Right lobe of liver (tissue), 6 donors: ENCODE measurements around the gene KCNQ1. TPM values are rescaled to one million over a fixed set of nuclear protein-coding genes. Genes with fewer than 3 reads are reported as not detected.

ENCODE experiments used
- ATAC-seq, 4 donors: fragments of 200-7000 bp; cut with Tn5 transposase; one replicate each; pipeline ENCODE4 v1.9.1; 2020; ENCODE audit warnings: mild to moderate bottlenecking in 4 of 4, moderate library complexity in 4 of 4
- DNase-seq, 3 donors: peaks; one replicate each; pipeline ENCODE4 v3.0.0-alpha.2; 2020
- H3K27ac ChIP-seq, 3 donors: fragments of 200-600 bp; one replicate each; pipeline ENCODE4 v1.8.0; 2022
- H3K27me3 ChIP-seq, 2 donors: fragments of 200-600 bp; one replicate each; pipeline ENCODE4 v1.8.0; 2022
- H3K36me3 ChIP-seq, 4 donors: fragments of 200-600 bp; sonication (generic) in 1 of 4; one replicate each; pipeline versions ENCODE4 v1.5.1 to v1.8.0; 2017 to 2022; ENCODE audit warnings: control low read depth in 1 of 4
- H3K4me1 ChIP-seq, 4 donors: fragments of 200-600 bp; sonication (generic) in 1 of 4; one replicate each; pipeline versions ENCODE4 v1.5.1 to v1.8.0; 2017 to 2022; ENCODE audit warnings: control low read depth in 1 of 4
- H3K4me3 ChIP-seq, 3 donors: fragments of 200-600 bp; one replicate each; pipeline ENCODE4 v1.8.0; 2022
- H3K9me3 ChIP-seq, 4 donors: fragments of 200-600 bp; sonication (generic) in 1 of 4; one replicate each; pipeline versions ENCODE4 v1.5.1 to v1.8.0; 2017 to 2022; ENCODE audit warnings: control low read depth in 1 of 4
- POLR2A ChIP-seq: fragments of 450-650 bp; IDR thresholded peaks from one replicate; pipeline ENCODE4 v1.6.1; 2017; ENCODE audit warnings: antibody characterized with exemption, mild to moderate bottlenecking
- WGBS: methylation state at CpG from one replicate; pipeline ENCODE4 v1.1.6; 2018; ENCODE audit warnings: low coverage, low lambda C conversion rate; ENCODE audit not compliant: insufficient coverage; ENCODE audit errors: missing lambda C conversion rate; 5-methylcytosine and 5-hydroxymethylcytosine counted together
- intact Hi-C, 2 donors: fragments of 100-400 bp; cut with DNase I; formaldehyde crosslinking; loops; one replicate each; pipeline versions ENCODE4 v1.11.2 to v1.14.1; 2022
- total RNA-seq, 6 experiments: library from RNA; depleted of rRNA in 2 of 6; stranded (reverse); fragments of >200 nt in 2 of 6; fragmentation: NEBNext Ultra II Directional in 3 of 6; extraction: Animal tissue kit (Norgen Biotek cat#: 25700) in 3 of 6; gene quantifications; one replicate each; pipeline versions ENCODE4 v1.1.0 to v1.2.4, GENCODE V29; 2016 to 2023
- TF ChIP-seq, protein P1 (sequence below), 4 donors: fragments of 200-600 bp in 3 of 4; fragments of 450-650 bp in 1 of 4; IDR thresholded peaks; one replicate each; pipeline versions ENCODE4 v1.5.1 to v1.8.0; 2016 to 2022; ENCODE audit warnings: antibody characterized with exemption in 4 of 4, mild to moderate bottlenecking in 2 of 4
- donor health status: DM: no; HTN: yes; CAD: no.
- donor health status: DM: no; HTN: no; CAD: no.
- donor health status: DM: no; HTN: no; CAD: no.
- donor health status: DM: no; HTN: yes; CAD: no.
- donor health status: DM: no; HTN: yes; CAD: no.

Gene KCNQ1
- total RNA-seq, 6 experiments from 2014 or later: 0.61 to 2.4 (median 1.8) TPM

DNA sequence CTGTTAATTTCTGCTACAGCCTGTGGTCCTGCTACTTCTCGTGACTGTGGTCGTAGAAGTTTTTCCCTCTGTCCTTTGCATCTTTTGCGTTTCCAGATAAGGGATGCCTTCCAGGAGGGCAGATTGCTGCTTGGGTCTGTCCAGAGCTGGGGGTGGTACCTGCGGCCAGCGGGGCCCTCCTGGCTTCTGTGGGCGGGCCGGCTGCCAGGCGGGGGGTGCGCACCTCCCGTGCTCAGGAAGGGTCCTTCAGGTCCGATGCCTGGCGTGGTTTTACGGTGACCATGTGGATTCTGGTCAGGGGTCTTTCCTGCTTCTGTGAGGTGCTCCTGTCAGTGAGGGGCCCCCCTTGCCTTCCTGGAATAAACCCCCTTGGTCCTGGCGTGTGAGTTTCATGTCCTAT lies 84.8 kb downstream of the KCNQ1 start:
- H3K27ac ChIP-seq: no peak overlapping the region
- intact Hi-C loops: loop anchor here (2.0 to 10.0 kb wide), 3 partner anchors 101 to 358 kb away; partner anchors contain the start of gene CDKN1C (in 1 of the 2)
- peak in 2 of 3 donors; percentile 15 to 35 for DNase-seq
- no peaks in the 10 kb centered on the region for H3K9me3 ChIP-seq
- H3K27me3 ChIP-seq: no peaks in the 10 kb centered on the region
- peaks cover 0 to 5% (median 0%) of the 10 kb centered on the region in 4 donors for H3K4me1 ChIP-seq
- no peaks in the 10 kb centered on the region for H3K36me3 ChIP-seq
- 62% methylated on average over 3 of the region's 14 CpGs for WGBS
- TF ChIP-seq, protein P1, sequence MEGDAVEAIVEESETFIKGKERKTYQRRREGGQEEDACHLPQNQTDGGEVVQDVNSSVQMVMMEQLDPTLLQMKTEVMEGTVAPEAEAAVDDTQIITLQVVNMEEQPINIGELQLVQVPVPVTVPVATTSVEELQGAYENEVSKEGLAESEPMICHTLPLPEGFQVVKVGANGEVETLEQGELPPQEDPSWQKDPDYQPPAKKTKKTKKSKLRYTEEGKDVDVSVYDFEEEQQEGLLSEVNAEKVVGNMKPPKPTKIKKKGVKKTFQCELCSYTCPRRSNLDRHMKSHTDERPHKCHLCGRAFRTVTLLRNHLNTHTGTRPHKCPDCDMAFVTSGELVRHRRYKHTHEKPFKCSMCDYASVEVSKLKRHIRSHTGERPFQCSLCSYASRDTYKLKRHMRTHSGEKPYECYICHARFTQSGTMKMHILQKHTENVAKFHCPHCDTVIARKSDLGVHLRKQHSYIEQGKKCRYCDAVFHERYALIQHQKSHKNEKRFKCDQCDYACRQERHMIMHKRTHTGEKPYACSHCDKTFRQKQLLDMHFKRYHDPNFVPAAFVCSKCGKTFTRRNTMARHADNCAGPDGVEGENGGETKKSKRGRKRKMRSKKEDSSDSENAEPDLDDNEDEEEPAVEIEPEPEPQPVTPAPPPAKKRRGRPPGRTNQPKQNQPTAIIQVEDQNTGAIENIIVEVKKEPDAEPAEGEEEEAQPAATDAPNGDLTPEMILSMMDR (IDR thresholded peaks at IDR 0.05): no peak
- no peak for TF ChIP-seq POLR2A
- no peak overlapping the region for H3K4me3 ChIP-seq
- ATAC-seq: no peak

DNA sequence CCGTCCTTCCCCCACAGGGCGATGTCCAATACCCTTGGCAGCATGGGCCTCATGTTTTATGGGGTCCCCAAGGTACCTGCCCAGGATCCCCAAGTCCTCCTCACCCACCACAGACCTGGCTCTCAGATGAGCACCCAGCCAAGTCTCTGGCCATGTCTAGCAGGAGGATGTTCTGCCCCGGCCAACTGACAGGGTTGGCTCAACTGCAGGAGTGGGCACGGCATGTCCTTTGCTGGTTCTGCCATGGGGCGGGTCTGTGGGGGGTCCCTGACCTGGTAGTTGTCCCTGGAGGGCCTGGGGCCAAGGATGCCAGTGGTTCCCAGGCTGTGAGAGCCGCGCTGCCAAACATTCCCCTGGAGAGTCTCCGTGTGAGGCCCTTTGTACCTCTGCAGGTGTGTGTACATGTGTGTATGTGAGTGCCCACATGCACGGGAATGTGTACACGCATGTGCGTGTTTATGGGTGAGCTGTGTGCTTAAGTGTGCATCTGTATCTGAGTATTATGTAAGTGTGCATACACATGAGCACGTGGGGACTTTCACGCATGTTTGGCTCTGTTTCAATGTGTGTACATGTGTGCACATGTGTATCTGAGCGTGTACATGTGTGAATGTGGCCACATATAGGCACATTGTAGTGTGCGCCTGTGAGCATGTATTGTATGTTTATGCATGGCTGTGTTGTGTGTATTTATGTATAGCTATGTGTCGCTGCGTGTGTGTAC lies 85.5 kb downstream of the KCNQ1 start:
- WGBS: 67% methylated on average over 8 of the region's 17 CpGs
- TF ChIP-seq, protein P1 (IDR thresholded peaks at IDR 0.05): no peak
- TF ChIP-seq POLR2A: no peak

DNA sequence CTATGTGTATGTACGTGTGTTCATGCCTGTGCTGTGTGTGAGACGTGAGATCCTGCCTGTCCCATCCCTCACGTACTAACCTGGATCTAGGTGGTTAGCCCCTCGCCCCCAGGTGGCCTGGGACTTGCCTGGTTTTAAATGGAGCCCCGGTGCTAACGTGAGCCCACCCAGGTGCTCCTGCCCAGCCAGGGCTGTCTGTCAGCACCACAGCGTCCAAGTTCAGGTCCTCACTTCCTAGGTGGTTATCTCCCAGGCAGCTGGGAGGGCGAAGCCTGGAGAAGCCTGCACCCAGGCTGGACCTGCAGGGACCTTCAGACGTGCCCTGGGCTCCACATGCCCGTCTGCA lies 86.0 kb downstream of the KCNQ1 start:
- no peak for TF ChIP-seq POLR2A
- TF ChIP-seq, protein P1 (IDR thresholded peaks at IDR 0.05): no peak

More for the DNA sequence above, 85.5 kb downstream of the KCNQ1 start:
- Histone ChIP-seq H3K4me3 (no peak overlapping the region), H3K36me3 (no peaks in the 10 kb centered on the region), H3K27me3 (no peaks in the 10 kb centered on the region), H3K27ac (no peak overlapping the region), H3K4me1 (peaks cover 0 to 5% (median 0%) of the 10 kb centered on the region in 4 donors), H3K9me3 (no peaks in the 10 kb centered on the region)
- no peak for ATAC-seq
- intact Hi-C loops: loop anchor here (2.0 to 5.0 kb wide), 2 partner anchors 101 to 357 kb away; partner anchors contain the start of gene CDKN1C (in 1 of the 2)
- peak; percentile 15 to 48 (median 39) for DNase-seq

DNA sequence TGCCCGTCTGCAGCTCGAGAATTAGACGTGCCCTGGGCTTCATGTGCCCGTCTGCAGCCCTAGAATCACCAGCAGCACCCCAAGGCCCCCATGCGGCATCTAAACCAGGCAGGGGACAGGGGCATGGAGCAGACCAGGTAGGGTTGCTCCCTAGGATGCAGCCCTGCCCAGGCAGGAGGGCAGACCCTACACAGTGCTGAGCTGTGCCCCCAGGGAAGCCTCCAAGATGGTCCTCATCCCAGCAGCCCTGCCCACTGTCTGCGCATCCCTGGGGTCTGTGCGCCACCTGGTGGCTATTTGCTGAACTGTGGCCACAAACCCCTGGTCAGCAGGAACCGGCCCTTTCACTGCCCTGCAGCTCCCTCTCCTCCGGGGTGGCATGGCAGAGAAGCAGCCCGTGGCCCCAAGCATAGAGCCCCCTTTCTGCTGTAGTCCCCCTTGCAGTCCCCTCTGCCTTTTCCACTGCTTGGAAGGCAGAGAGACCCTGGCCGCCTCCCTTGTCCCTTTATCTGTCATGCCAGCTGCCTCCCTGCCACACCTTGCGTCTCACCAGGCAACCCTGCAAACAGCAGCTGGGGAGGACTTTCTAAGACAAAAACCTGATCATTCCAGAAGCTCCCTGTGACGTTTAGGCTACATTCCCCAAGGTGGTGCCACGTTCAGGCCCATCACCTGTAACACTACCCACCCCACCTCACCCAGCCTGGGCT lies 86.6 kb downstream of the KCNQ1 start:
- peak; percentile 76 to 80 (median 77) for DNase-seq
- 38% methylated on average over 7 of the region's 14 CpGs for WGBS
- H3K4me3 ChIP-seq: no peak overlapping the region
- H3K36me3 ChIP-seq: no peaks in the 10 kb centered on the region
- TF ChIP-seq POLR2A: no peak
- TF ChIP-seq, protein P1 (IDR thresholded peaks at IDR 0.05): peak; percentile 93 to 95 (median 94)
- H3K9me3 ChIP-seq: no peaks in the 10 kb centered on the region
- H3K27me3 ChIP-seq: no peaks in the 10 kb centered on the region
- H3K27ac ChIP-seq: no peak overlapping the region
- H3K4me1 ChIP-seq: peaks cover 0 to 5% (median 0%) of the 10 kb centered on the region in 4 donors
- peak; percentile 62 to 75 (median 72) for ATAC-seq
- intact Hi-C loops: loop anchor here (2.0 to 5.0 kb wide), 2 partner anchors 103 to 356 kb away; partner anchors contain the start of gene CDKN1C (in 1 of the 2)

More for the DNA sequence above, 86.0 kb downstream of the KCNQ1 start:
- WGBS: no CpG with 5 or more reads among the region's 10 CpGs
- ATAC-seq (no peak), DNase-seq (peak; percentile 22 to 46 (median 39))
- intact Hi-C loops: loop anchor here (2.0 to 5.0 kb wide), 2 partner anchors 102 to 356 kb away; partner anchors contain the start of gene CDKN1C (in 1 of the 2)
- H3K4me3 ChIP-seq: no peak overlapping the region
- no peaks in the 10 kb centered on the region for H3K27me3 ChIP-seq
- no peak overlapping the region for H3K27ac ChIP-seq
- H3K4me1 ChIP-seq: peaks cover 0 to 5% (median 0%) of the 10 kb centered on the region in 4 donors
- H3K9me3 ChIP-seq: no peaks in the 10 kb centered on the region
- H3K36me3 ChIP-seq: no peaks in the 10 kb centered on the region
